ENCODE measurements around the gene LRRC19.

- TF ChIP-seq CTCF (IDR thresholded peaks at IDR 0.05) = no peak
- TF ChIP-seq POLR2AphosphoS5 (IDR thresholded peaks at IDR 0.05; ENCODE audit: low read depth, low read length) = no peak
- no peak for TF ChIP-seq TCF7L2 (IDR thresholded peaks at IDR 0.05; ENCODE audit: low read depth, low read length)
Observed at GRCh38 chr9:26946753-26947727, 58.4 kb downstream of the LRRC19 start, which contains the start of gene PLAA.

All from Panc1 (cell line).